Caco-2 (cell line): ENCODE measurements around the gene CD247. TPM values are rescaled to one million over a fixed set of nuclear protein-coding genes. Genes with fewer than 3 reads are reported as not detected.

Experiments
- BruUV-seq: library from RNA; stranded (reverse); fragments of 400-500 nt; replicated peaks from 2 replicates; lab custom pipeline; 2021; lab: Mats Ljungman, UMichigan
- CTCF ChIA-PET: fragments of 300-600 bp; sonication (Branson Sonifier 250); formaldehyde crosslinking; loops from one replicate; lab custom pipeline; 2022; ENCODE audit warnings: antibody characterized with exemption; lab: Charles Lee
- POLR2A ChIA-PET: fragments of 300-600 bp; sonication (Branson Sonifier 250); formaldehyde crosslinking; loops from one replicate; lab custom pipeline; 2022; ENCODE audit warnings: antibody characterized with exemption; lab: Charles Lee
- DNase-seq, 2 experiments: peaks; one replicate each; pipeline versions ENCODE4 v3.0.0 to v3.0.0-alpha.2; 2020 to 2022
- H3K27me3 ChIP-seq: replicated peaks from 2 replicates; pipeline ENCODE4 v1.6.0; 2011; ENCODE audit warnings: low read length; ENCODE audit not compliant: control insufficient read depth, insufficient read depth
- H3K36me3 ChIP-seq: 2 replicates; pipeline ENCODE4 v1.5.1; 2011; ENCODE audit warnings: low read length; ENCODE audit not compliant: control insufficient read depth, insufficient read depth
- H3K4me1 ChIP-seq: fragments of 250-450 bp; sonication (Bioruptor Pico); 2 replicates; pipeline ENCODE4 v1.5.1; 2020; ENCODE audit warnings: mild to moderate bottlenecking
- H3K4me3 ChIP-seq: 2 replicates; pipeline ENCODE4 v1.5.1; 2011; ENCODE audit warnings: low read depth, mild to moderate bottlenecking, control low read depth, low read length
- H3K9me3 ChIP-seq: fragments of 250-450 bp; sonication (Bioruptor Pico); 2 replicates; pipeline ENCODE4 v1.5.1; 2020; ENCODE audit warnings: mild to moderate bottlenecking, moderate library complexity
- H3K27ac Mint-ChIP-seq: one replicate; pipeline ENCODE4 v1.8.0; 2022; ENCODE audit warnings: mixed read lengths; ENCODE audit not compliant: unreplicated experiment
- H3K27me3 Mint-ChIP-seq: one replicate; pipeline ENCODE4 v1.8.0; 2022; ENCODE audit warnings: mixed read lengths; ENCODE audit not compliant: insufficient read depth, unreplicated experiment
- H3K36me3 Mint-ChIP-seq: one replicate; pipeline ENCODE4 v1.8.0; 2022; ENCODE audit warnings: mild to moderate bottlenecking, mixed read lengths; ENCODE audit not compliant: insufficient read depth, unreplicated experiment
- H3K4me1 Mint-ChIP-seq: one replicate; pipeline ENCODE4 v1.8.0; 2022; ENCODE audit warnings: low read depth, mixed read lengths; ENCODE audit not compliant: unreplicated experiment
- H3K4me3 Mint-ChIP-seq: one replicate; pipeline ENCODE4 v1.8.0; 2022; ENCODE audit warnings: mild to moderate bottlenecking, moderate library complexity, mixed read lengths; ENCODE audit not compliant: unreplicated experiment
- H3K9me3 Mint-ChIP-seq: one replicate; pipeline ENCODE4 v1.8.0; 2022; ENCODE audit warnings: mixed read lengths; ENCODE audit not compliant: unreplicated experiment
- intact Hi-C: fragments of 100-400 bp; cut with micrococcal nuclease; formaldehyde crosslinking; loops from one replicate; pipeline ENCODE4 v1.10.0; 2022; ENCODE audit not compliant: unreplicated experiment
- total RNA-seq: library from RNA; stranded (reverse); gene quantifications from 2 replicates; pipeline ENCODE4 v1.2.3, GENCODE V29; 2022
- TF ChIP-seq, protein P1 (sequence below), 2 experiments: fragments of 200-600 bp in 1 of 2; IDR thresholded peaks; 1 replicate in 1 of 2; 2 replicates in 1 of 2; pipeline versions ENCODE4 v1.5.1 to v1.8.0; 2011 to 2022; ENCODE audit warnings: antibody characterized with exemption in 1 of 2, control low read depth in 1 of 2, inconsistent platforms in 1 of 2, low read depth in 1 of 2, low read length in 1 of 2, mild to moderate bottlenecking in 1 of 2, moderate library complexity in 1 of 2; ENCODE audit not compliant: insufficient read depth in 1 of 2, severe bottlenecking in 1 of 2, unreplicated experiment in 1 of 2

Gene CD247
- total RNA-seq, 1 experiment from 2014 or later = not detected

DNA sequence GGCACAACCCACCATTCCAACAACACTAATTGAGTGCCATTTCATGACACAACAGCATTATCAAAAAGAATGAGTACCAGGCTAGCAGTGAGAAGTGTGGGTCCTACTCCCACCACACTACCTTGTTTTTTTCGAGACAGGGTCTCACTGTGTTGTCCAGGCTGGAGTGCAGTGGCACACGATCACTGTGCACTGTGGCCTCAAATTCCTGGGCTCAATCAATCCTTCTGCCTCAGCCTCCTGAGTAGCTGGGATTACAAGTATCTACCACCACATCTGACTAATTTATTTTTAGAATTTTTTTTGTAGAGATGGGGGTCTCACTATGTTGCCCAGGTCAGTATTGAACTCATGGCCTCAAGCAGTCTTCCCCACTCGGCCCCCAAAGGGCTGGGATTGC lies 30.7 kb downstream of the CD247 start:
- intact Hi-C loops = no loop called here
- Histone ChIP-seq H3K4me1 (no peaks in the 10 kb centered on the region), H3K4me3 (no peak overlapping the region), H3K27me3 (no peaks in the 10 kb centered on the region), H3K9me3 (no peaks in the 10 kb centered on the region), H3K36me3 (no peaks in the 10 kb centered on the region)
- TF ChIP-seq, protein P1, sequence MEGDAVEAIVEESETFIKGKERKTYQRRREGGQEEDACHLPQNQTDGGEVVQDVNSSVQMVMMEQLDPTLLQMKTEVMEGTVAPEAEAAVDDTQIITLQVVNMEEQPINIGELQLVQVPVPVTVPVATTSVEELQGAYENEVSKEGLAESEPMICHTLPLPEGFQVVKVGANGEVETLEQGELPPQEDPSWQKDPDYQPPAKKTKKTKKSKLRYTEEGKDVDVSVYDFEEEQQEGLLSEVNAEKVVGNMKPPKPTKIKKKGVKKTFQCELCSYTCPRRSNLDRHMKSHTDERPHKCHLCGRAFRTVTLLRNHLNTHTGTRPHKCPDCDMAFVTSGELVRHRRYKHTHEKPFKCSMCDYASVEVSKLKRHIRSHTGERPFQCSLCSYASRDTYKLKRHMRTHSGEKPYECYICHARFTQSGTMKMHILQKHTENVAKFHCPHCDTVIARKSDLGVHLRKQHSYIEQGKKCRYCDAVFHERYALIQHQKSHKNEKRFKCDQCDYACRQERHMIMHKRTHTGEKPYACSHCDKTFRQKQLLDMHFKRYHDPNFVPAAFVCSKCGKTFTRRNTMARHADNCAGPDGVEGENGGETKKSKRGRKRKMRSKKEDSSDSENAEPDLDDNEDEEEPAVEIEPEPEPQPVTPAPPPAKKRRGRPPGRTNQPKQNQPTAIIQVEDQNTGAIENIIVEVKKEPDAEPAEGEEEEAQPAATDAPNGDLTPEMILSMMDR (IDR thresholded peaks at IDR 0.05; ENCODE audit: insufficient read depth in 1 of 2, low read depth in 1 of 2, low read length in 1 of 2, severe bottlenecking in 1 of 2, unreplicated experiment in 1 of 2) = no peak
- Mint-ChIP-seq H3K4me3 (no peak overlapping the region), H3K36me3 (no peaks in the 10 kb centered on the region), H3K4me1 (no peaks in the 10 kb centered on the region), H3K27me3 (no peaks in the 10 kb centered on the region), H3K27ac (no peak overlapping the region), H3K9me3 (no peaks in the 10 kb centered on the region)
- DNase-seq = no peak
- POLR2A ChIA-PET = no interaction called here
- CTCF ChIA-PET = no interaction called here
- no TSS peak for BruUV-seq

DNA sequence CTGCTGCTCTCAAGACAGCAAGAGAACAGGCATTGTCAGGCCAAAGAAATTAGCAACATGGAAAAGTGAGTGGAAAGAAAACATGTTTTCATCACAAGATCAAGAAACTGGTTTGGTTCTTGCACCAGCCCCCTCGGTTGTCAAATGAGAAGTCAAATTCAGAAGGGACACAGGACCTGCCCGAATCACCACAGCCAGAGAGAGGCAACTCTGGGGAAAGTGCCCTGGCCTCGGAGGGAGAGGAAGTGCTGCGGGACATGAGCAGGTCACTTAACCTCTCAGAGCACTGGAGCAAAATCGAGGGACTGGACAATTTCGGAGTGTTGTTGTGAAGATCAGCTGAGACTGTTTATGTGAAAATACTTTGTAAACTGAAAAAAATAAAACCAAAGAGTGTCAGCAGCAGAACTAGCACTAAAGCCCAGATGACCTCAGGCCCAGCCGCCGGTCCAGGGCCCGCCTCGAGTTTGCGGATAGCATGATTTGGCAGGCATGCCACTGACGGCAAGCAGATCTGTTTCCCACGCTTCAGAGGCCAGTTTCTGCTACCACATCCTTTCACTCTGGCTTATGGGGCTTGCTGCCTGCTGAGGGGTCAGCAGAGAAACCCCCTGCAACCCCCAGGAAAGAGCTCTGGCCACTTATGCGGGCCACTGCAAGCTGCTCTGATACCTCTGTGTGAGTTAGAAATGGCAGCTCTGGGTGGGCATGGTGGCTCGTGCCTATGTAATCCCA lies 32.1 kb downstream of the CD247 start:
- H3K4me1 Mint-ChIP-seq = no peaks in the 10 kb centered on the region
- no peaks in the 10 kb centered on the region for H3K27me3 Mint-ChIP-seq
- ChIA-PET POLR2A (no interaction called here), CTCF (no interaction called here)
- intact Hi-C loops = no loop called here
- Histone ChIP-seq H3K9me3 (no peaks in the 10 kb centered on the region), H3K27me3 (no peaks in the 10 kb centered on the region), H3K4me1 (no peaks in the 10 kb centered on the region), H3K36me3 (no peaks in the 10 kb centered on the region), H3K4me3 (no peak overlapping the region)
- no TSS peak for BruUV-seq
- DNase-seq = no peak
- TF ChIP-seq, protein P1 (IDR thresholded peaks at IDR 0.05; ENCODE audit: insufficient read depth in 1 of 2, low read depth in 1 of 2, low read length in 1 of 2, severe bottlenecking in 1 of 2, unreplicated experiment in 1 of 2) = no peak
- no peak overlapping the region for H3K4me3 Mint-ChIP-seq
- H3K27ac Mint-ChIP-seq = no peak overlapping the region
- no peaks in the 10 kb centered on the region for H3K9me3 Mint-ChIP-seq
- H3K36me3 Mint-ChIP-seq = no peaks in the 10 kb centered on the region

DNA sequence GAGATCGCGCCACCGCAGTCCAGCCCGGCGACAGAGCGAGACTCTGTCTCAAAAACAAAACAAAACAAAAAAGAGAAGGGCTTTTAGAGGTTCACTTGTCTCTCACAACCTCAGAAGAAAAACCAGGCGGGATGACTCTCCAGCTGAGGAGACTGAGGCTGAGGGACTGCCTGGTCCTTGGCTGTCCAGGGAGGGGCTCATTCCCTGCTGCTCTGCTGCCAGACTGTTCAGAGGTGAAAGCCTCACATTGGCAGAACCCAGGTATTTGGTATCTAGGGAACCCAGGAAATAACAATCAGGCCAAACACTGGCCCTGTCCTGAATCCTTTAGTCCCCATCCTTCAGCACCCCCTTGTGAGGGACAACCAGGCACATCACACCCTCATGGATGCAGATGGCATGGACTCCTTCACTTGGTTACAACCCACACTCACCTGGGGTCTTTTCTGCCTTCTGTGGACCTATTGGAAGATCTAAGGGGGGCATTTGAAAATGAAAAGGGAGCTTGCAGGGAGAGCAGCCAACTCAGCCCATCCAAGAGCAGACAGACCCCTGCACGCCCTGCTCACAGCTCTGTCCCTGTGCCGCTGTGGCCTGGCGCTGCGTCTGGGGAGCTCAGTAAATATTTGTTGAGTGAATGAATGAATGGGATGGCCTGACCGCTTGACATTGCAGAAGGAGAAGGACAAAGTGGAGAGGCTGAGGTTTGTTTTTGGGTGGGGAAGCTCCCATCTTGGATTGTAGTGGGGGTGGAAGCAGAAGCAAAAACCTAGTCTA lies 33.4 kb downstream of the CD247 start:
- no peaks in the 10 kb centered on the region for H3K36me3 Mint-ChIP-seq
- no peaks in the 10 kb centered on the region for H3K9me3 ChIP-seq
- no TSS peak for BruUV-seq
- no peak overlapping the region for H3K27ac Mint-ChIP-seq
- no peaks in the 10 kb centered on the region for H3K27me3 Mint-ChIP-seq
- intact Hi-C loops = no loop called here
- DNase-seq = no peak
- CTCF ChIA-PET = no interaction called here
- H3K9me3 Mint-ChIP-seq = no peaks in the 10 kb centered on the region
- H3K4me3 ChIP-seq = no peak overlapping the region
- POLR2A ChIA-PET = interaction anchor here (0.6 kb wide), 1 partner anchor 73 kb away, joined by 6 read pairs; no protein-coding TSS in a partner anchor
- no peaks in the 10 kb centered on the region for H3K4me1 Mint-ChIP-seq
- H3K36me3 ChIP-seq = no peaks in the 10 kb centered on the region
- no peak overlapping the region for H3K4me3 Mint-ChIP-seq
- no peaks in the 10 kb centered on the region for H3K4me1 ChIP-seq
- TF ChIP-seq, protein P1 (IDR thresholded peaks at IDR 0.05; ENCODE audit: insufficient read depth in 1 of 2, low read depth in 1 of 2, low read length in 1 of 2, severe bottlenecking in 1 of 2, unreplicated experiment in 1 of 2) = no peak
- H3K27me3 ChIP-seq = no peaks in the 10 kb centered on the region
